GM18861 (cell line): Measurements from ENCODE around the gene NLRP12.
"Not testable (repeated sequence)": the region's sequence is repeated elsewhere in the genome, so short reads cannot be mapped to it uniquely, and the experiment has no call there.

ENCODE experiments used
- ATAC-seq: cut with Tn5 transposase; IDR thresholded peaks from one replicate; pipeline ENCODE4 v1.9.1; 2021; ENCODE audit not compliant: unreplicated experiment

The NLRP12 gene

GRCh38 chr19:53832861-53833260, 8.7 kb upstream of the NLRP12 start:
- not testable (repeated sequence) for ATAC-seq

- ATAC-seq: no peak
Measured at GRCh38 chr19:53828531-53828930, 4.4 kb upstream of the NLRP12 start.

GRCh38 chr19:53826876-53827275, 2.8 kb upstream of the NLRP12 start:
- ATAC-seq: no peak

- no peak for ATAC-seq
Measured at GRCh38 chr19:53823380-53824120, 564 bp downstream of the NLRP12 start.

- ATAC-seq: no peak
Measured at GRCh38 chr19:53819861-53820260, 4.3 kb downstream of the NLRP12 start.

GRCh38 chr19:53818756-53819155, 5.4 kb downstream of the NLRP12 start:
- ATAC-seq: no peak

- no peak for ATAC-seq
Measured at GRCh38 chr19:53813996-53814395, 10.1 kb downstream of the NLRP12 start.

- no peak for ATAC-seq
Measured at GRCh38 chr19:53812335-53812734, 11.8 kb downstream of the NLRP12 start.

GRCh38 chr19:53810891-53811290, 13.2 kb downstream of the NLRP12 start:
- no peak for ATAC-seq

- ATAC-seq: no peak
Measured at GRCh38 chr19:53810187-53810546, 13.9 kb downstream of the NLRP12 start.

- no peak for ATAC-seq
Measured at GRCh38 chr19:53809518-53810186, 14.5 kb downstream of the NLRP12 start.

- no peak for ATAC-seq
Measured at GRCh38 chr19:53808710-53809125, 15.4 kb downstream of the NLRP12 start.

- no peak for ATAC-seq
Measured at GRCh38 chr19:53801257-53801656, 22.9 kb downstream of the NLRP12 start.

- ATAC-seq: no peak
Measured at GRCh38 chr19:53795019-53795418, 29.1 kb downstream of the NLRP12 start.

GRCh38 chr19:53792721-53793433, 31.2 kb downstream of the NLRP12 start:
- ATAC-seq: peak; percentile 59

GRCh38 chr19:53789708-53790678, 34.1 kb downstream of the NLRP12 start:
- no peak for ATAC-seq

GRCh38 chr19:53787266-53787665, 36.8 kb downstream of the NLRP12 start:
- ATAC-seq: no peak

- ATAC-seq: no peak
Measured at GRCh38 chr19:53786744-53787143, 37.4 kb downstream of the NLRP12 start.

GRCh38 chr19:53785196-53785889, 38.8 kb downstream of the NLRP12 start:
- no peak for ATAC-seq

GRCh38 chr19:53782698-53783097, 41.4 kb downstream of the NLRP12 start:
- no peak for ATAC-seq
